Motor neuron (in vitro differentiated cells): Measurements from ENCODE around the gene TMEM248. TPM values are rescaled to one million over a fixed set of nuclear protein-coding genes. Genes with fewer than 3 reads are reported as not detected.

Source experiments
- ATAC-seq, 8 experiments: fragments of 200-7000 bp; cut with Tn5 transposase; replicated peaks in 6 of 8; 2 replicates each; pipeline ENCODE4 v1.8.0; 2021; ENCODE audit warnings: mild to moderate bottlenecking in 8 of 8, moderate library complexity in 8 of 8
- H3K27ac ChIP-seq, 2 donors: fragments of 250-450 bp; sonication (Bioruptor Pico); 2 replicates each; pipeline ENCODE4 v1.9.0; 2021; ENCODE audit warnings: antibody characterized with exemption in 2 of 2, mild to moderate bottlenecking in 2 of 2, moderate library complexity in 1 of 2
- H3K4me1 ChIP-seq, 2 donors: fragments of 250-450 bp; sonication (Bioruptor Pico); replicated peaks in 1 of 2; 2 replicates each; pipeline ENCODE4 v1.6.1; 2021; ENCODE audit warnings: antibody characterized with exemption in 2 of 2, mild to moderate bottlenecking in 2 of 2, moderate library complexity in 1 of 2
- H3K4me3 ChIP-seq, 5 donors: fragments of 250-450 bp; sonication (Bioruptor Pico); 2 replicates each; pipeline ENCODE4 v1.9.0; 2021; ENCODE audit warnings: antibody characterized with exemption in 5 of 5, mild to moderate bottlenecking in 5 of 5, moderate library complexity in 4 of 5
- WGBS, 10 experiments: fragments of 450-650 bp; shearing (Covaris generic); methylation state at CpG; one replicate each; pipeline ENCODE4 v1.0.0; 2022; 5-methylcytosine and 5-hydroxymethylcytosine counted together
- in situ Hi-C, 9 experiments: fragments of 400-800 bp; cut with MboI; loops; one replicate each; pipeline ENCODE4 v1.15.0; 2021; ENCODE audit warnings: low sequenced_read_pairs in 9 of 9, low pct_unique_long_range_greater_than_20kb in 2 of 9; ENCODE audit not compliant: unreplicated experiment in 9 of 9
- total RNA-seq, 8 experiments: library from RNA; unstranded; fragments of 300-600 nt; gene quantifications; 2 replicates each; pipeline versions ENCODE4 v1.2.3 to v1.2.4, GENCODE V29; 2022

Gene TMEM248
- total RNA-seq, 8 experiments from 2014 or later, result 25.4 to 78.6 (median 41.7) TPM

DNA sequence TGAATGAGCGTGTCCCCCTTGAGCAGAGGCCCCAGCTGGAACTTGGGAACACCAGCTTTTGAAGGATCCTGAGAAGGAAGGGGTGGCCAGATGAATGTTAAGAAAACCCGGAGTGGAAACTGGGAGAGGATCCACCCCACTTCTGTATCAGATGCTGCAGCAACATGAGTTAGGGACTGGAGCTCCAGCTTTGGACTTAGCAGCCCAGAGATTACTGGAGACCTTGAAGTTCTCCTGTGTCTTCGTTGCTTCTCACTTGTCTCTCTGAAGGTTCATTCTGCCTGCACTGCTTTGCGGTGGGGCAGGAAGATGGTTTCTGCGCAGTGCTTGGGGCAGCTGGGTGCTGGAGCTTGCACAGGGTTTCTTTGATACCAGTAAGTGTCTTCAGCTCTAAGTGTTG is 9.3 kb downstream of the TMEM248 start:
- in situ Hi-C loops, result no loop called here
- WGBS, 10 experiments, result 0 to 83% (median 43%) methylated on average over 1 to 4 of the region's 5 CpGs; no CpG with 5 or more reads in 2 of the 10 experiments
- peak in 2 of 8 experiments; percentile 87 for ATAC-seq
- H3K4me3 ChIP-seq, result no peak overlapping the region
- H3K4me1 ChIP-seq, result no peaks in the 10 kb centered on the region
- H3K27ac ChIP-seq, result no peak overlapping the region

DNA sequence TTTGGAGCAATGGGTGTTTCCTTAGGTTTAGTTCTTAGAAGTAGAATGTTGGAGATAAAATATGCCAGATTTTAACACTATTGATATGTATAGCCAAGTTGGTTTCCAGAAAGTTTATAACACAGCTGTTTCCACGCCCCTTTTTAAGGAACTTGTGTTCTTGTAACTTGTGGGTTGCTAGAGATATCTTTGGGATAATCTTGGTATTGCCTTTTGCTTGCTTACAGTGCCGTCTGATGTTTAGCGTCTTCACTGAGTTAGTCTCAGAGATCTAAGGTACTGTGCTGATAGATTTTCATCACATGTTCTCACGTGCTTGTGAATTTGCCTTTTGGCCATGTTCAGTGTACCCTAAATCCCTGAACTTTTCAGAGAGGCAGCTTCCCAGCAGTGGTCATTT is 12.4 kb downstream of the TMEM248 start:
- peak in 1 of 8 experiments; percentile 64 for ATAC-seq
- WGBS, 10 experiments, result 53 to 100% (median 88%) methylated on average over 1 to 4 of the region's 4 CpGs
- Histone ChIP-seq H3K27ac (no peak overlapping the region), H3K4me3 (no peak overlapping the region), H3K4me1 (no peaks in the 10 kb centered on the region)
- in situ Hi-C loops, result no loop called here

DNA sequence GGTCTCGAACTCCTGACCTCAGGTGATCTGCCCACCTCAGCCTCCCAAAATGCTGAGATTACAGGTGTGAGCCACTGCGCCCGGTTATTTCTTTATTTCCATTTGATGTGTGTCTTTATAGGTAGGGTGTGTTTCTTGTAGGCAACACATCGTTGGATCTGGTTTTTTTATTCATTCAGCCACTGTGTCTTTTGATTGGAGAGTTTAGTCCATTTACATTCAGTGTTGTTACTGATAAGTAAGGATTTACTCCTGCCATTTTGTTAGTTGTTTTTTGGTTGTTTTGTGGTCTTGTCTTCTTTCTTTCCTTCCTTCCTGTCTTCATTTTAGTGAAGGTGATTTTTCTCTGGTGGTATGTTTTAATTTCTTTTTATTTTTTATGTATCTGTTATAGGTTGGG is 16.9 kb downstream of the TMEM248 start:
- Histone ChIP-seq H3K4me3 (no peak overlapping the region), H3K27ac (no peak overlapping the region), H3K4me1 (no peaks in the 10 kb centered on the region)
- 79 to 100% (median 90%) methylated on average over 1 to 4 of the region's 4 CpGs; no CpG with 5 or more reads in 1 of the 10 experiments for WGBS, 10 experiments
- in situ Hi-C loops, result no loop called here
- ATAC-seq, result no peak

DNA sequence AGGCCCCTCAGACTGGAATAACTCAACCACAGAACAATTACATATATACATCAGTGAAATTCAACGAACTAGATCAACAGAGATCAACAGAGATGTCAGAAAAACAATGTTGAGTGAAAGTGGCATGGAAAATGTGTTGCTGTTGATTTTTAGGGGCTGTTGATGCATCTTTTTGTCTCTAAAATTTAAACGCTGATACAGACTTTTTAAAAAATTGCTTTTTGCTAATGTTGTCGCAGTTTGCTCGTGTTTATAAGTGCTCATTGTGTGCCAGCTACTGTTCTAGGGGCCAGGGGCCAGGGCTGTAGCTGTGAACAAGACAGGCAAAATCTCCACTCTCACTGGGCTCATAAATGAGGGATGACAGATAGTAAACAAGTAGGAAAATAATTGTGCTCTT is 18.3 kb downstream of the TMEM248 start:
- no peak for ATAC-seq
- no peaks in the 10 kb centered on the region for H3K4me1 ChIP-seq
- no peak overlapping the region for H3K4me3 ChIP-seq
- WGBS, 10 experiments, result 20 to 100% (median 90%) methylated on average over 1 to 4 of the region's 4 CpGs; no CpG with 5 or more reads in 4 of the 10 experiments
- H3K27ac ChIP-seq, result no peak overlapping the region
- in situ Hi-C loops, result no loop called here

DNA sequence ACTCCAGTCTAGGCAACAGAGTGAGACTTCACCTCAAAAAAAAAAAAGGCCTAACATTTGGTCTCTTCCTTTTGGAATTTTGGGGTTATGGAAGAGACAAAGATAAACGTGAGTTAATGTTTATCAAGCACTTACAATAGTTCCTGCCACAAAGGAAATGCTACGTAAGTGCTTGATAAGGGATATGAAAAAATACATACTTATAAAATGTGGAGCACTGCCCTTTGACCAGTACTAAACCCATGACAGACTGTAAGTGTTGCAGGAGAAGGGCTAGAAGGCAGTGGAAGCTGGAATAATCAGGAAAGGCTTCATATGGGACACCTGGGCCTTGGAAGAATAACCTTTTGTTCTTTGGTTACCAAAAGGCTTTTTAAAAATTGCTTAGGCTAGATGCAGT is 25.5 kb downstream of the TMEM248 start:
- Histone ChIP-seq H3K4me3 (no peak overlapping the region), H3K27ac (no peak overlapping the region), H3K4me1 (no peaks in the 10 kb centered on the region)
- no peak for ATAC-seq
- WGBS, 10 experiments, result 70 to 100% (median 82%) methylated on average over 1 to 2 of the region's 2 CpGs; no CpG with 5 or more reads in 4 of the 10 experiments
- in situ Hi-C loops, result no loop called here

DNA sequence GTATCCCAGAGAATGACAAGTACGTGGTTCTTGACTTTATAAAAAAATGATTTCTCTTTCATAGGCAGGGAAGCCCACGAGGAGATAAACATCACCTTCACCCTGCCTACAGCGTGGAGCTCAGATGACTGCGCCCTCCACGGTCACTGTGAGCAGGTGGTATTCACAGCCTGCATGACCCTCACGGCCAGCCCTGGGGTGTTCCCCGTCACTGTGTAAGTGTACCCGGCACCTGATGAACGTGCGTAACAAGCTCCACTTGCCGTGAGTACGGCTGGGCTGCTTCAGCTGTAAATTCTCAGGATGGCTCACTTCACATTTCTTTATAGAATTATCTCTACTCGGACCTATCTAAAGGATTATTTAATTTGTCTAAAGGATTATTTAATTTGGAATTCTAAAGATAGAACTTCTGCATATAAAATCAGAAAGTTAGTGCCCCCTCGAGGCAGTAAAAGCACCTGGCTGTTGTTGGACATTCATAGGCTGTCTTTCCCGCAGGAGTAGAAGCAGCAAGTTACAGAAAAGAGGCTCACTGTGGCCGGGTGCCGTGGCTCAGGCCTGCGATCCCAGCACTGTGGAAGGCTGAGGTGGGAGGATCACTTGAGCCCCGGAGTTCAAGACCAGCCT is 27.6 kb downstream of the TMEM248 start:
- in situ Hi-C loops, result no loop called here
- 80 to 100% (median 94%) methylated on average over 1 to 17 of the region's 19 CpGs for WGBS, 10 experiments
- no peak for ATAC-seq
- Histone ChIP-seq H3K27ac (no peak overlapping the region), H3K4me3 (no peak overlapping the region), H3K4me1 (no peaks in the 10 kb centered on the region)

DNA sequence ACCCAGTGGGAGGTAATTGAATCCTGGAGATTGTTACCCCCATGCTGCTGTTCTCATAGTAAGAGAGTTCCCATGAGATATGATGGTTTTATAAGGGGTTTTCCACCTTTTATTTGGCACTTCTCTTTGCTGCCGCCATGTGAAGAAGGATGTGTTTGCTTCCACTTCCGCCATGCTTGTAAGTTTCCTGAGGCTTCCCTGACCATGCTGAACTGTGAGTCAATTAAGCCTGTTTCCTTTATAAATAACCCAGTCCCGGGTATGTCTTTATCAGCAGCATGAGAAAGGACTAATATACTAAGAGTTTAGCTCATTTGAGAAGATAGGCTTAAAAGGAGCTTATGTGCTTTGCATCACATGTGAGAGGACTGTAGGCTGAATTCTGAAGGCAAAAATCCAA is 29.3 kb downstream of the TMEM248 start:
- no peak for ATAC-seq
- in situ Hi-C loops, result loop anchor here in 1 of 9 experiments (25.0 kb wide), 1 partner anchor 88 kb away; no protein-coding TSS in a partner anchor
- WGBS, 10 experiments, result 70 to 100% (median 93%) methylated on average over 1 to 3 of the region's 3 CpGs; no CpG with 5 or more reads in 4 of the 10 experiments

DNA sequence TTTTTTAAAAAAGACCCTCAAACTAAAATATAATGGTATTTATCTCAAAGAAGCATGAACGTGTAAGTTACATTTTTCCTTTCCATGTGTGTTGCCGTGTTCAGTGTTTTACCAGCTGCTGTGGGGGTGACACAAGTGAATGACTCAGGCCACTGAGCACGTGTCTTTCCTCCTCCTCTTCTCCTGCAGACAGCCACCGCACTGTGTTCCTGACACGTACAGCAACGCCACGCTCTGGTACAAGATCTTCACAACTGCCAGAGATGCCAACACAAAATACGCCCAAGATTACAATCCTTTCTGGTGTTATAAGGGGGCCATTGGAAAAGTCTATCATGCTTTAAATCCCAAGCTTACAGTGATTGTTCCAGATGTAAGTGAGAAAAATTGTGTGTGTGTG is 29.7 kb downstream of the TMEM248 start:
- Histone ChIP-seq H3K27ac (no peak overlapping the region), H3K4me1 (no peaks in the 10 kb centered on the region), H3K4me3 (no peak overlapping the region)
- in situ Hi-C loops, result loop anchor here in 1 of 9 experiments (25.0 kb wide), 1 partner anchor 88 kb away; no protein-coding TSS in a partner anchor
- peak in 3 of 8 experiments; percentile 17 to 42 (median 37) for ATAC-seq
- 20 to 100% (median 89%) methylated on average over 1 to 8 of the region's 8 CpGs; no CpG with 5 or more reads in 2 of the 10 experiments for WGBS, 10 experiments

More for the DNA sequence above, 29.3 kb downstream of the TMEM248 start:
- Histone ChIP-seq H3K4me3 (no peak overlapping the region), H3K4me1 (no peaks in the 10 kb centered on the region), H3K27ac (no peak overlapping the region)

DNA sequence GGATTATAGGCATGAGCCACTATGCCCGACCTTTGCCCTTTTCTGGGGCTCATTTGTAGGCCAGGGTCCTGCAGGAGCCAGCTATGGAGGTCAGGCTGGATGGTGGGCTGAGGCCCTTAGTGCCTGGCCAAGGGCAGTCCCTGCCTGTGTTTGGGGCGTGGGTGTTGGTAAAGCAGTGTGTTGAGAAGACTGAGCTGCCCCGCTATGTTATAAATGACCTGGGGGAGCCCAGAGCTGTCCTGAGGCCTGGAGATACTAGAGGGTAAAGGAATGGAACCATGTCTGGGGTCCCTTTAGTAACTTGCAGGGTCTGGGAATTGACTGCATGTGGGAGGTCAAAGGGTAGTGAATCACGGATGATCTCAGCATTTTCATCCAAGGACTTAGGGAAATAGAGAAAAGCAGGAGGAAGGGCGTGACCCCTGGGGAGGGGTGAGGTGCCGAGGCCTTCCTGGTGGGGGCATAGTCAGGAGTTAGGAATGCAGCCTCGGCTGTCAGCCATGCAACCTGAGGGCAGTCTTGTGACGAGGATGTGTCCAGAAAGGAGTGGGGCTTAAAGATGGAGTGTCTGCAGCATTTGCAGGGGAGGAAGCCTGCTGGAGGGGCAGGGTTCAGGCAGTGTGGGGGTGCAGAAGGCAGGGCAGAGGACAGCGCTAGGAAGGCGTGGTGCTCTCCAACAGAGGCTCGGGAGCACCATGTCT is 31.5 kb downstream of the TMEM248 start:
- Histone ChIP-seq H3K27ac (no peak overlapping the region), H3K4me1 (no peaks in the 10 kb centered on the region), H3K4me3 (no peak overlapping the region)
- in situ Hi-C loops, result loop anchor here in 1 of 9 experiments (25.0 kb wide), 1 partner anchor 90 kb away; no protein-coding TSS in a partner anchor
- 0 to 100% (median 78%) methylated on average over 2 to 6 of the region's 11 CpGs; no CpG with 5 or more reads in 4 of the 10 experiments for WGBS, 10 experiments
- ATAC-seq, result peak in 4 of 8 experiments; percentile 17 to 89 (median 76)

DNA sequence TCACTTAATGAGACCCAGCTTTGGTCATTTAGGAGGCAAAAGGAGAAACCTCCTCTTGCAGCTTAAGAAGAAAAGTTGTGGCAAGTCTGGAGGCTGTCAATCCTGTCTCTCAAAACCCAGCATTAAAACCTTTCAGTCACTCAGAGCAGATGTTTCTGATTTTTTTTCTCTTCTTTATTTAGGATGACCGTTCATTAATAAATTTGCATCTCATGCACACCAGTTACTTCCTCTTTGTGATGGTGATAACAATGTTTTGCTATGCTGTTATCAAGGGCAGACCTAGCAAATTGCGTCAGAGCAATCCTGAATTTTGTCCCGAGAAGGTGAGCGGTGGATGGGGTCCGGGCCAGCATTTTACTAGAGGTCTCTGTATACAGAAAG is 32.0 kb downstream of the TMEM248 start:
- ATAC-seq, result peak in 2 of 8 experiments; percentile 8 to 22
- no peaks in the 10 kb centered on the region for H3K4me1 ChIP-seq
- no peak overlapping the region for H3K27ac ChIP-seq
- no peak overlapping the region for H3K4me3 ChIP-seq
- in situ Hi-C loops, result loop anchor here in 1 of 9 experiments (25.0 kb wide), 1 partner anchor 91 kb away; no protein-coding TSS in a partner anchor
- 22 to 100% (median 83%) methylated on average over 2 to 5 of the region's 5 CpGs; no CpG with 5 or more reads in 4 of the 10 experiments for WGBS, 10 experiments

DNA sequence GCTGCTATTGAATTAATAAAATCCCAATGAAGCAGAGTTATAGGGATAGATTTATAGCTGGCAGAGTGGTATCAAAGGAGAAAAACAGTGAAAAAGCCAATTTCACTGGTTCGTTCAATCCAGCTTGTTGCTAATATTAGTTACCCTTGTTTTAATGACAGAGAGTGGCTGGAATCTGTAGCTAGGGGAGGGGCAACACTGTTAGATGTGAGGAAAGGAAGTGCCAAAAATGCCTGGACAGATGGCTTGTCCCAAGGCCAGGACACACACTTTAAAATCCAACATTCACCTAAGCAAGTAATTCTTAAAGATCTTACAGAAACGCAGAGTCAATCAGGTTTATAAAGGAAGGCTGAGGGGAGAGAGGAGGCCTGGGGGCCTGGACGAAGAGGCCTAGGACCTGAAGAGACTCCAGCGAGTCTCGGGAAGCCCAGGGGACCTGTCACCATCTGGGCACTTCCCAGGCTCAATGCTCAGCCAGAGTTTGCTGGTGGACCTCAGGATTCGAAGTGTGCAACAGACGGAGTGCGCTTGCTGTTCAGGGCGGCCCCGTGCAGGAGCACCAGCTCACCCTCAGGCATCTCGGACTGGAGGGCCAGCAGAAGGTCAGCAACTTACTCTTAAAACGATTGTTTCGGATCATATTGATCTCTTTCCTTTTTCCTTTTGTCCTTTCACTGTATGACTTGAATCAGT is 36.7 kb downstream of the TMEM248 start:
- WGBS, 10 experiments, result 36 to 94% (median 84%) methylated on average over 1 to 9 of the region's 13 CpGs; no CpG with 5 or more reads in 3 of the 10 experiments
- in situ Hi-C loops, result loop anchor here in 1 of 9 experiments (25.0 kb wide), 1 partner anchor 95 kb away; no protein-coding TSS in a partner anchor
- Histone ChIP-seq H3K27ac (no peak overlapping the region), H3K4me3 (no peak overlapping the region), H3K4me1 (no peaks in the 10 kb centered on the region)
- peak in 1 of 8 experiments; percentile 9 for ATAC-seq

DNA sequence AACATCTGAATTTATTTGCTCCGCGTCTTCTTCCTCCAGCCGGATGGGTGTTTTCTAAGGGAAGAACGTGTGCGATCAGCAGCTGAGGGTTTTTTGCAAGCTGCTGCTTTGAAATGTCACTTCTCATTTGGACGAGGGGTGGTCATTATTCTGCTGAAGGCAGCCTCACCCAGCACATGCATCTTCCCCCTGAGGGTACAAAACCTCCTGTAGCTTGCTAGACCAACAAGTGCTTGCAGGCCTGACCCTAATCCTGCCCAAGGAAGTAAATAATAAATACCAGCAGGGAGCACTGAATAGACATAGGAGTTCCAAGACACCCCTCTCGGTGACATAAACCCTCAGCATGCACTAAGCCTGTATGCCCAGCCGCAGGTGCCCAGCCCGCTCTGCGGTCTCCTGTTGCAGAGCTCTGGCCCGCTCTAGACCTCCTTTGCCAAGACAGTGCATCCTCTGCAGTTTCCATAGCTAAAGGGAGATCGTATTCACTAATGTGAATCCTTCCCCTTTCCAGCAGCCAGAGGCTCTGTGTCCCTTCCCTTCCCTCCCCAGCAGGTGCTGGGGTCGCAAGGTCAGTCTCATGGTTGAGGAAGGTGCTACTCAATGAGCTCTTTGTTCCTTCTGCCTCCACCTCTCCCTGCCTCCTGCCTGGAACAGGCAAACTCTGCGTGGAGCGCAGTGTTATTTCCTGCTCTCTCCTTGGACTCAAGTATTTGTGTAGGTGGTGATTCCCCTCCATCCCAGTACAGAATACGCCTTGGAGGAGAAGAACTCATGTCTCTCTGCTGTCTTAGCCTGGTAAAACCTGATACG is 37.7 kb downstream of the TMEM248 start:
- H3K4me3 ChIP-seq, result no peak overlapping the region
- WGBS, 10 experiments, result 28 to 100% (median 90%) methylated on average over 1 to 14 of the region's 17 CpGs; no CpG with 5 or more reads in 3 of the 10 experiments
- H3K4me1 ChIP-seq, result no peaks in the 10 kb centered on the region
- in situ Hi-C loops, result loop anchor here in 1 of 9 experiments (25.0 kb wide), 1 partner anchor 96 kb away; no protein-coding TSS in a partner anchor
- peak in 5 of 8 experiments; percentile 21 to 64 (median 58) for ATAC-seq
- no peak overlapping the region for H3K27ac ChIP-seq
